GM18873 (cell line): ENCODE measurements around the gene S100A10.

Experiments used
- ATAC-seq: cut with Tn5 transposase; IDR thresholded peaks from one replicate; pipeline ENCODE4 v1.9.1; 2021; ENCODE audit warnings: mild to moderate bottlenecking, moderate library complexity, moderate number of reproducible peaks; ENCODE audit not compliant: unreplicated experiment, low FRiP score

S100A10 gene

DNA sequence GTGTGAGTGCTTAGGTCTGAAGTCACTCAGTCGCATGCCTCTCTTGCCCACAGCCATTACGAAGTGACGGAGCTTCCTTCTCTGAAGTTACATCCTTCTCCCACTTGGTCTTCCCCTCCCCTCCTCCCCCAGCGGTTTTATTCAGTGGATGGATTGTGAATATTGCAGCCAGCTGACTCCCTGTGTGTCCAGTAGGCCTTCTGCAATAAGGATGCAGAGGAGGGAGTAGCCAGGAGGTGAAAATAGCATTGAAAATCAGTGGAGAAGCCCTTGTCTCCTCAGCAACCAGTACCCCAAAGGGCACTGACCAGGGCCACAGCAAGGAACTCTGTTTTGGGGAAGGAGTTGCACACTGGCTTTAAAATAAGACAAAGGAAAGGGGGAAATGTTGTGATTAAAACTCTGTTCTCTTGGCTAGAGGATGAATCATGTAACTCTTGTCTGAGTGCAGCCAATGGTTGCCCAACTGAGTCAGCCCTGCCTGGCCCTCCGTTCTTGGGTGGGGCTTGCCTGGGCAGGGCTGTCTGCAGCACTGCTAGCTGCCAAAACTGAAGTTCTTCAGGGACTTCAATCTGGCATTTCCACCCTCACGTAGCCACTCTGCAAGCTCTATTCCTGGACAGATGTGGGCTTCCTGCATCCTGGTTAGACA lies 4.3 kb downstream of the S100A10 start:
- ATAC-seq: no peak

DNA sequence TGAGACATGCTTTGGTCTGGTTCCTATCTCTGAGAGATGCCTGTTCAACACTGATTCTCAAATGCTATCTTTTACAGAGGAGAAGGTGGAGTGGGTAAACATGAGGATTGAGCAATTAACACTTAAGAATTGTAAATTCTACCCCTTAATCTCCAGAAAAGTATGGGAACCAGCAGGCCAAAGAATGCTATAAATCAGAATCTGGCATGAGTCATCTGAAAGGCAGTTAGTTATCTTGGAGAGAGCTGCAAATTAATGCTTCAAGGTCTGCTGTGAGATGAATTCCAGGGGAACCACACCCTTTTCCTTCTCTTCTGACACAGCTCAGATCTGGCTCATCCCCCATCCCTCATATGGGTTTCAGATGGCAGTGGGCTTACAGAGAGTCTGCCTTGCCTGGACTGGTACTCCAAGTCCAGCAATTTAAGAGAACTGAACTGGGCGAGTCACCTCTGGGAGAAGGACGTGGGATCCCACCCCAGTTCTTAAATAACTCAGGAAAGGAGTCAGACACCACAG lies 5.2 kb downstream of the S100A10 start:
- no peak for ATAC-seq

DNA sequence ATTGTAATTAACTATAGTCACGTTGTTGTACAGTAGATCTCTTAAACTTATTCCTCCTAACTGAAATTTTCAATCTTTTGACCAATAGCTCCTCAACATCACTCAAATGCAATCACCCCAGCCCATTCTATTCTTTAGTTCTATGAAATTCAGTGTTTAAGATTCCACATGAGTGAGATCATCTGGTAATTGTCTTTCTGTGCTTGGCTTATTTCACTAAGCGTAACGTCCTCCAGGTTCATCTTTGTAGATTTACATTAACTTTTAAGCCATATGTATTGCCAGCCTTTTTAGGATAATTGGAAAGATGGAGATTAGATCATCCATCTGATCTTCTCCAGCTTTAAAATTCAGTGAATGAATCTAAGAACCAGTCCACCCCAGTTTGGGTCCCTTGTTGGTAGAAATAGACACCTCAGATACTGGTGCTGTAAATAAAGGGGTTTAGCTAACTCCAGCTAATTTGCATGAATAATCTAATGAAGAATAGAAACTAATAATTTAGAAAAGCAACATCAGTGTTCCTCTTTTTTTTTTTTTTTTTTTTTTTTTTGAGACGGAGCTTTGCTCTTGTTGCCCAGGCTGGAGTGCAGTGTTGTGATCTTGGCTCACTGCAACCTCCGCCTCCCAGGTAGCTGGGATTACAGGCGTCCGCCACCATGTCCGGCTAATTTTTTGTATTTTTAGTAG lies 7.0 kb downstream of the S100A10 start:
- ATAC-seq: no peak

DNA sequence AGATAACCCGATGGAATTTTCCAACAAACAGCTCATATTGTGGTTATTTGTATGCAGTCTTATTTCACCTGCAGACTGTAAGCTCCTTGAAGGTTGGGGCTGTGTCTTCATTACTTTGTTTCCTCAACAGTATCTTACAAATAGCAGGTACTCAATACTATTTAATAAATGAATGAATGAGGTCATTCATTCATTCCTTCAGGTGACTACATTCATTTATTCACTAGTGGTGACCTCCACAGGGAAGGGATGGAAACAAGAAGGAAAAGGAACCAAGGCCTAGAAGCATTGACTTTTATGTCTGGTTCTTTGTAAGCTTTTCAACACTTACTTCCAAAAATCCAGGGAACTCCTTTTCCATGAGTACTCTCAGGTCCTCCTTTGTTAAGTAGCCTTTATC lies 7.9 kb downstream of the S100A10 start:
- ATAC-seq: no peak

DNA sequence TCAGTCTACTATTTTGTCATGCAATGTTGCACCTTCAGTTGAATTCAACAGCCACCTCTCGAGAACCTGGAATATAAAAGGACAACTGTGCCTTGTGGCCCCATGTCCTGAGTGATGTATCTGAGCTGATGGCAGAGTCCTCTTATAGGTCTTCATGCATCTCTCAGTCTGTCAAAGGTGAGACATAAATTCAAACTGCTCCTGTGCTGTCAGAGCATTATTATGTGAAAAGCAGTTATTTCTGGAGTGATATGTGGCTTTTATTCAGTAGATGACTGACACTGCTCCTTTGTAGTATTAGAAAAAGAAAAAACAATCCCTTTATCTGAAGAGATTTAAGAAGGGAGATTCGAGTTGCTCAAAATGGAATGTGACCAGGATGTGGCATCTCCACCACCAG lies 8.4 kb downstream of the S100A10 start:
- ATAC-seq: no peak

DNA sequence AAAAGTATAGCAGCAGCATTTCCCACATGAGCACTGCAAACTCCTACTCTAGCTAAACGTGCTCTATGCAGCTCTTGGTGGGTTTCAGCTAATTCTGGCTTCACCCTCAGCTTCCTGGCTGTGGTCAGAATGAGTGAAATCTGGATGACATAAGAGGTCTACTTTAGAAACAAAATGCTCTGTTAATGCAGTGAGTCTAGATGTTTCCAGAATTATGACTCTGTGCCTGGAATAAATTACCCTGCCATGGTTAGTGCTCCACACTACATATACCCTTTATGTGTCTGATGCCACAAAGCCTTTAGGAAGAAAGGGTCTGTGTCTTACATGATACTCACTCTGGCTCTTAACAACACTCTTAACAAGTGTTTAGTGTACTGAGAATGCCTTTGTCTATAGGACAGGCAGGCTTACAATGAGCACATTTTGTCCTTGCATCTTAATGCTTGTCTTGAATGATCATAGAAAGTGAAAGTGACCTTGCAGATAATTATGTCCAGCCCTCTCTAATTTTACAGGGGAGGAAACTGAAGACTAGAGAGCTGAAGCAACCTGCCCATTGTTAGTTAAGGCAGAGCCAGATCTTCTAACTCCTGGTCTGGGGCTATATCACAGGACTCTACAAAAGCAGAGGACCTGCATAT lies 9.2 kb downstream of the S100A10 start:
- no peak for ATAC-seq

DNA sequence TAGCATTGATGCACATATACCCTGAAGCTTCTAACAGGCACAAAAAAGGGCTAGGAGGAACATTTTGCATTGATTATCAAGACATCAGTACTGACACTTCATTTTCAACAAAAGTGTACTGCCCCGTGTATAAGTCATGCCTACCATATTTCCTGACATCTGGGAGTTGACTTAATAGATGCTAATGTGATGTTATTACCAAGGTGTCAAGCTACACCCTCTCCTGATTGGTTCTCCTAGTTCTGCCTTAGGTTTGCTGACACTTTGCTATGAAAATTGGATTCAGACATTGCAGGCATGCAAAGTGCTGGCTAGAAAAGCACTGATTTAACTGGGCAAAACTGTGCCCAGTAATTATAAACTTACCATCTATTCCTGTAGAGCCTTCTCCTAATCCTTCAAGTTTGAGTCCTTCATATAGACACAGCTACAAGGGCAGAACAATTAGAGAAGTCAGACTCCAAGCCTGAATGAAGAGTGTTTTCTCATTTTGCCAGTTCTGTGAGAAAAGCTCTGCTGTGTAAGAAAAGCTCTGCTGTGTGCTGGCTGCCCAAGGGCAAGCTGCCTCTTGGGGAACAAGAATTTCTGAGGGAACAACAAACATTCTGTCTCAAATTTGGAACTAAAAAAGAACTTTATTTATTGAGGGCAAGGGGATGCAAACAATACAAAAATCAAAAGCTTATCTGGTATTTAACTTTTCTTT lies 11.2 kb downstream of the S100A10 start:
- no peak for ATAC-seq

DNA sequence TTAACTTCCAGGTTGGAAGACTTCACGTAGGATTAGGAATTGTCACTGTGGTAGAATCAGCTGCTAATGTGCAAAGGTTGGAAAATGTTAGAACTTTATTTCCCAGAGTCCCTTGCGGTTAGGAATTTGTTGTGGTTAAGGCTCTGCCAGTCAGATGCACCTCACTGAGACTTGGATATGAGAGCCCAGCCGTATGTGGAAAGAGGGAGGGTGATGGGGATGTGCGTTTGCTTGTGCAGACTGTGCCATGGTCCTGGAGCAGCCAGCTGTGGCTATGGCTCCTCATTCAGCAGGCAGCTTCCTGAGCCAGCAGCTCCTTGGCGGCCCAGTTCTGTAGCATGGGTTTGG lies 12.5 kb downstream of the S100A10 start:
- no peak for ATAC-seq

DNA sequence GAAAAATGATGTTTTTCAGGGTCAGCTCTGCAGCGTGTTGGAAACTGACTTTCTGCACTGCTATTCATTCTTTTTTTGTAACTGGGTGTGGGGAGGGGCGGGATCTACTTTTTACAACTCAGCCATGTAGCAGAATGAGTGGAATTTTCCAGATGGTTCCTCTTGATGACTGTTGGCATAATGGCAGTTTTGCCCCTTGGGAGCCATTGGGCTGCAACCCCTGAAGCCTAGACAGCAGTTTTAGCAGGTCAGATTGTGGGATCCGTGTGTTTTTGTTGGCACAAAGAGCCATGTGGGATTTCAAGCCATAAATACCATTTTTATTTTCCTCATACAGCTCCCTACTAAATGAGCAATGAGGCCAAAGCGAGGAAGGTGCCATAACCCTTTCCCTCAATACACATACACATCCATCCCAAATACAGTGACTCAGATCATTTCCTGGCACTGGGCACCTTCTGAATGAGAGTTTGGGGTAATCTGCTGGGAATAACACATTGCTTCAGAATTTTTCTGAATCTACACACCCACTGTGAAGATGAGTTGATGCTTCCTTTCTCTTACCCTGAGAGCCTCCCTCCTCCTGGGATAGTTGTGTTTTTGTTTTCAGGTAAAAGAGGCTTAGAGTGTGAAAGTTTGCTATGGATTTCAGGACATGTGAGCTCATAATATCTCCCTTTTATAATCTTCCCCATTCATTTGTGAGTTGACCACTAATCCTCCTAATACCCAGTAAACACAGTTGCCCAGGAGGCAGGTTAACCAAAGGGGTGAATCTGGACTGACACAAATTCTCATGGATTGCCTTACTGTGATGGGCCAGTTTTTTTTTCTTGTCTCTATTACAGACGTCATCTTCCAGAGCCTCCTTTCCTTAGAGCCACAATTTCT lies 13.1 kb downstream of the S100A10 start:
- no peak for ATAC-seq

DNA sequence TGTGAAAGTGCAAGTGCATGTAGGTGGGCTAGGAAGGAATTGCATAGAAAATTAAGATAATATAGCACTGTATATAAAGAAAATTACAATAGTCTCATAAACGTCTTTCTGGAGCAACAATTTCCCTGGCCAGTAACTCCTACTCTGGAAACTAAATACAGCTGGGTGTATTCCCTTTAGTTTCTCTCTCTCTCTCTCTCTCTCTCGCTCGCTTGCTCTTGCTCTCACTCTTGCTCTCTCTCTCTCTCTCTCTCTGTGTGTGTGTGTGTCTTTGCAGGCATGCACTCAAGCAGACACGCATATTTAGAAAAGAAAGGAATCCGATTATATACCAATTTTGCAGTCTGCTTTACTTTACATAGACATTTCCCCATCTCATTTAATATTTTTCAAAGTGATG lies 14.7 kb downstream of the S100A10 start:
- no peak for ATAC-seq

DNA sequence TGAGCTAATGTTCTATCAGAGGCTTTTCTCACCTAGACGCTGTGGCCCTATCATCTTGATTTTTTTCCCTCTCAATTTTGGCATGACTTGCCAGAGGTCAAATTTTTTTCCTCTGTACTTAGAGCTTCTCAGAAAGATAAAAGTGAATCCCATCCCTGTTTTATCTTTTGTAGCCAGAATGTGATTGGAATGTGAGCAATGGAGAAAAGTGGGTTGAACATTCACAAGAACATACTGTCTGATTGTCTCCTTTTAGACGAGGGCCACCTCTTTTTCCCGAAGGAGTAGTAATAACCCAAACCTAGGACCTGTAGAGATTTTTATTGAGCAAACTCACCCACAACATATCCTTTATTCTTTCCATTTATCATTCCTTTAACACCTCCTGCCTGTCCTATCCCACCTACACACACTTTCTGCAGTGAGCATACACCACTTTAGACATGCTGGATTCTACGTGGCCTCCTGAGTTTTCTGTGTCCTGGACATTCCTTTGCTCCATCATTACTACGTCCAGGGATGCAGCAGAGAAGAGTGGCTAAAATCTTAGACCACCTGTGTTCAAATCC lies 15.9 kb downstream of the S100A10 start:
- ATAC-seq: no peak

DNA sequence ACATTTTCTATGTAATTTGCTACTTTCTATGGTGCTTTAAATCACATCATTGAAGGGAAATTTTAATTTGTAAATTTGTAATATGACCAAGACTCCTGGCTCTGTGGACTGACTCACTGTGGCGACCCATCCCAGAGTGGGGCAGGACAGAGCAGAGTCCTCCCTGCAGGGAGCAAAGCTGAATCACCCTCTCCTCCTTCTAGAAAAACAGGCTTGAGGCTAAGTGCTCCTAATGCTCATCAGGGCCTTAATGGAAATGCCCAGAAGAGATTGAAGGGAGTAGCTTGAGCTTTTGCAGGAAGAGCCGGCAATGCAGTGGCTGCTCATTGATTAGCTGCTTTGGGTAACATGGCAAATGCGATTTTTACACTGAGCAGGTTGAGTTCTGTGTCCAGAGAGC lies 16.8 kb downstream of the S100A10 start:
- ATAC-seq: no peak

DNA sequence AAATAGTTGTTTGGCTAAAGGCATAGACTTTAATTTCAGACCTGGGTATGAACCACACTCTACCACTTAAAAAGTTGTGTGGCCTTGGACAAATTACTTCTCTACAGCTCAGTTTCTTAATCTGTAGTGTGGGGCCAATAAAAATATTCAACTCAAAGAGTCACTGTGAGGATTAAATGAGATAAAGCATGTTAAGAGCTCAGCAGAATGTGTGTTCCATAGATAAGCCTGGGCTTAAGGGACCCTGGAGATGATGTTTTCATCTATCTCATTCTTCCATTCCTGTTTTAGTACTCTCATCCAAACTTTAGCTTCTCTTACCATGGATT lies 17.7 kb downstream of the S100A10 start:
- ATAC-seq: no peak

DNA sequence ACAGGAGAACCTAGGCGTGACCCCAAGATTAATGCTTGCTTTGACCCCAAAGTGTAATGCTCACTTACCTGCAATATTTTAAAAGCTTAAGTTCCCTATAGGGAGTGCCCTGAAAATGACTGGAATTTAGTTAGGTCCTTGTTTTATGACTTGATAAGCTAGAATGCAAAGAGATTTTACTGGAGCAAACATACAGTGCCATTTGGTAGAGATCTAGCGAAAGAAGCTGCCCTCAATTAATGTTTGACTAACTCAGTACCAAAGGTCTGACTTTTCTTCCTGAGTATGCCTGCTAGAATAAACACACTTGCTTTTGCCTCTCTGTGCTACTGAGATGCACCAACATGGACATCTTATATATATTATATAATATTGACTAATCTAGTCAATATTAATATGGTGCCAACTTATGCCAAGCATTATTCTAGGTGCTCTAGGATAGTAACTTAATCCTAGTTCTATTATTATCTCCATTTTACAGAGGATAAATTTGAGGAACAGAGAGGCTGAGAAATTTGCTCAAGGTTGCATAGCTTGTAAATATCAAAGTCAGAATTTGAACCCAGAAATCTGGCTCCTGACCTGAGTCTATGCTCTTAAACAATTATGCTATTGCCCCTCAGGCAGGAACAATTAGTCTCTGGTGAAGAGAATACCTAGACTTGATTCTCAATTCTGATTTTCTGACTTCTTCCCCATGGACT lies 18.2 kb downstream of the S100A10 start:
- ATAC-seq: no peak

DNA sequence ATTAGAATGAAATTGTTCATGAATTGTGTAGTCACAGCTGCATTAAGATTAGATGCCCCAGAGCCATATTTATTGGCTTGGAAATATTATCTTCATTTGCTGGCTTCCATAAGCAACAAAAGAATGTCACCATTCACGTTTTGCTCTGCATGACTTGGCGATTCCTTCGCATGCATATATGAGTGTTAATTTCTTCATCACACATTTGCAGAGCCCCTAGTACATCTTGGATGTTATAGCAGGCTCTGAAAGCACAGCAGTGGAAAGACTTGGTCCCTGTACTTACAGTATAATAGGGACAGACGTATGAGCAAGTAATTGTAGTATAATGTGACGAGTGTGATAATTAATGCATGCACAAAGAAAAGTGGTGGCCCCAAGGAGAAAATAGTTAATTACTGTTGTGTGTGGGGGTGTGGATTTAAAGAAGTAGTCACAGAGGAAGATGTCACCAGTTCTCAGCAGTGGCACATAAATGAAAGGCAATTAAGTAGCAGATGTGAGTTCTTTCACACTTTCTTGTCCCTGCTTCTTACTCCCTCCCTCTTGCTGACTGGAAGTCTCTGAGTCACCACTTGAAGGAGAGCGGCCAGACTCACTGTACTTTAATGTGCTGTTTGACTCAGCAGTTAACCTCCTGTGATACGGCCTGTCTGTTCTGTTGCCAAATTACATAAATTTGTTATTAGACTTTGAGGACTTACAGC lies 21.0 kb downstream of the S100A10 start:
- ATAC-seq: no peak

DNA sequence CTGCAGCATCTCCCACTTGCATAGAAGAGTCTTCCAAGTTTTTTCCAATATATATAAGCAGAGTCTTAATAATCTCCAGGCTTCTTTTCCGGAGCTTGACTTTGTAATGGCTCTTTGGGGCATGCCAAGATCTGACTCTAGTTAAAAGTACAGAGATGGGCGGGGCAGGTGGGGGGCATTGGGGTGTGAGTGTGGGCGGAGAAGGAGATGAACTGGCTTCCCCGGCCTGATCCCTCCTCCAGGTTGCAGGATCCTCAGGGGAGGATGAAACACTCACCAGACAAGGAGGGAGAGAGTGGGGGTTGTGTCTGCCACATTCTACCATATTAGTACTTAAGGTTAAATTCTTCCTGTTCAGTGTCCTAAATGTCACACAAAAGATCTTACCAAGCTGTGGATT lies 23.0 kb downstream of the S100A10 start:
- no peak for ATAC-seq

DNA sequence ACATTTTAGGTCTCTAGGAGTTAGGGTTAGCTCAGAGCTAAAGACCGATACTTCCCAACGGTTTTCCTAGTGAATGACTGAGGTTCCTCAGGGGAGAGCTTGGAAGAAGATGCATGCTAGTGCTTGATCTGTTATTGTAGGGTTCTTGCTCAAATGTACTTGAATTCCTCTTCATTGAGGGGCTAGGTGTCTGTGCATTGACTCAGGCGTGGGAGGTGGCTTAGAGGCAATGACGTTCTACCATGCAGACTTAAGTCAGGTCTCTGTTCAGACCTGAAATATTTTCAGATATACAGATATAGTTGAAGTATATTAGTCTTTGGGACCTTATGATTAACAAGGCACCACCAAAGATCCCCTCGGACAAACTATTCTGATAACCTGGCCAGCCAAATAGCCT lies 23.5 kb downstream of the S100A10 start:
- ATAC-seq: no peak

DNA sequence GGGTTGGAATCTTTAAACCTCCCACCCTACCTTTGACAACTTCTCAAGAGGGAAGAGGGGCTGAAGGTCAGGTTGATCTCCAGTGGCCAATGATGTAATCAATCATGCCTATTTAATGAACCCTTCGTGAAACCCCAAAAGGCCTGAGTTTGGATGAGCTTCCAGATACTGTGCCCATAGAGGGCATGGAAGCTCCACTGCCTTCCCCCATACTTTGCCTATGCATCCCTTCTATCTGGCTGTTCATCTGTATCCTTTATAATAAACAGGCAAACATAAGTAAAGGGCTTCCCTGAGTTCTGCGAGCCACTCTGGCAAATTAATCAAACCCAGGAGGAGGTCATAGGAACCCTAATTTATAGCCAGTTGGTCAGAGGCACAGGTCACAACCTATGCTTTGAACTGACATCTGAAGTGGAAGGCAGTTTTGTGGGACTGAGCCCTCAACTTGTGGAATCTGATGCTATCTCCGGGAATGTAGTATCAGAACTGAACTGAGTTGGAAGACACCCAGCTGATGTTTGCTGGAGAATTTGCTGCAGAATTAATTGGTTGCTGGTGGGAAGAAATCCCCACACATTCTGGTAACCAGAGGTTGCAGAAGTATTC lies 24.8 kb downstream of the S100A10 start:
- no peak for ATAC-seq
